NCI-H1930 (cell line): Measurements from ENCODE around the gene LCP1.
"Not testable (repeated sequence)": the region's sequence is repeated elsewhere in the genome, so short reads cannot be mapped to it uniquely, and the experiment has no call there.

Experiments
- DNase-seq, 2 experiments: peaks; one replicate each; lab custom pipeline; 2025; lab: John Stamatoyannopoulos, UW

The LCP1 gene

GRCh38 chr13:46181840-46182490, at the start of gene LCP1:
Gene LCP1 (minus strand): TSS chr13:46182177. CDS start chr13:46159662, 22,515 bp downstream.
- DNase-seq: no peak

- no peak for DNase-seq
Observed at GRCh38 chr13:46229251-46229650, 47.3 kb upstream of the LCP1 start.

DNA sequence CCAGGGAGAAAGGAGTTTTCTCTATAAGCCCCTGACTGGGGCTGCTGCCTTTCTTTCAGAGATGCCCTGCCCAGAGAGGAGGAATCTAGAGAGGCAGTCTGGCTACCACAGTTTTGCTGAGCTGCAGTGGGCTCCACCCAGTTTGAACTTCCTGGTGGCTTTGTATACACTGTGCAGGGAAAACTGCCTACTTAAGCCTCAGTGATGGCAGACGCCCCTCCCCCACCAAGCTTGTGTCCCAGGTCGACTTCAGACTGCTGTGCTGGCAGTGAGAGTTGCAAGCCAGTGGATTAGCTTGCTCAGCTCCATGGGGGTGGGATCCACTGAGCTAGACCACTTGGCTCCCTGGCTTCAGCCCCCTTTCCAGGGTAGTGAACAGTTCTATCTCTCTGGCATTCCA, 38.3 kb upstream of the LCP1 start:
- not testable (repeated sequence) for DNase-seq

DNA sequence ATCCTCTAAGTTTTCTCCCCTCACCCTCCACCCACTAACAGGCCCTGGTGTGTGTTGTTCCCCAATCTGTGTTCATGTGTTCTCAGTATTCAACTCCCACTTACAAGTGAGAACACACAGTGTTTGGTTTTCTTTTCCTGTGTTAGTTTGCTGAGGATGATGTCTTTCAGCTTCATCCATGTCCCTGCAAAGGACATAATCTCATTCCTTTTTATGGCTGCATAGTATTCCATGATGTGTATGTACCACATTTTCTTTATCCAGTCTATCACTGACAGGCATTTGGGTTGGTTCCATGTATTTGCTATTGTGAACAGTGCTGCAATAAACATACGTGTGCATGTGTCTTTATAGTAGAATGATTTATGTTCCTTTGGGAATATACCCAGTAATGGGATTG, 32.8 kb upstream of the LCP1 start:
- not testable (repeated sequence) for DNase-seq

DNA sequence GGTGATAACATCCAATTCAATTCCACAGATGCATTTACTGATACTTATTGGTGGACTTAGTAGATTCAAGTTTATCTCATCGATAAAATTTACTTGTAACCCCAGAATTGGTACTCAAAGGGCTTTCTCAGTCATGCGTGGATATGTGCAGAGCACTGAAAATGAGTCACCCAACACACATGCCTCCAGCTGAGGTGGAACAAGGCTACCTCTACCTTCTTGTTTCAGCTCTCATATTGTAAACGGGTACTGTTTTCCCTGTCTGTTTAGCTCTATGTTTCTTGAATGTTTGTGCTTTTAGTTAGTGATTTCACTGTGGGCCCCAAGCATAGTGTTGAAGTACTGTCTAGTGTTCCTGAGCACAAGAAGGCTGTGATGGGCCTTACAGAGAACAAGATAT, 31.3 kb upstream of the LCP1 start:
- DNase-seq: no peak

DNA sequence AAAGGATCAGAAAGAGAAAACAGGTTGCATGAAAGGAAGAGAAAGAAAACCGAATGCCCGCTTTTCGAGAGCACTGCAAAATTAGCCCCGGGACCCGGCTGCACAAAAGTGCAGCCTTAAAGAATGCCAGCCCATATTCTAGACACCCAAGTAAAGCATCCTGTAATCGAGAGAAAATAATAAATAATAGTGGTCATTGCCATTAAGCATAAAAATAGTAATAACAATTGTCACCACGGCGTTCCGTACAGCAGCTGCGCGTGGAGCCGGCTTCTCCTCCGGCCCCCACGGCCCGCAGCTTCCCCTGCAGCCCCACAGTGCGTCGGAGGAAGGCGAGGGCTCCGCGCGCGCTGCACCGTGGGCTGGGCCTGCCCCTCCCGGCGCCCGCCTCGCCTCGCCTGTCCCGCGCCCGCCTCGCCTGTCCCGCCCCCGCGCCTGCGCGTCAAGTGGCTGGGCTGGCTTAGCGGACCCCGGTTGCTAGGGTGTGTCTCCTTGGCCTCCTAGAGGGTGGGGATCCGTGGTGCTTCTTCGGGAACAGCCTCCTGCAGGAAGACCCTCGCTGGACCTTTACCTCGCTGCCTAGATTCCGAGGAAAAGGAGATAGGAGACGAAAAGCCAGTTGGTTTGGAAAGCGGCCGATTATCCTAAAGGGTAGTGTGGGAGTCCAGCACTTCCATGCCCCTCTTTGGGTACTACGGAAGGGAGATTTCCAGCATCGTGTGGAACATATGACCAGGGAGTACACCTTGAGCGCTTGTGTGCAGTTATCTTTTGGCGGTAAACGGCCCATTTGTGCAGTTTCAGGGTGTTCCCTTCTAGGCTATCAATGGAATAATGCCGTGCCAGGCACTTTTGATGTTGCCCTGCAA, 29.7 kb upstream of the LCP1 start, which contains the start of gene LRRC63:
Gene LRRC63 (plus strand): TSS at position 446 of the 869 bp plus-strand sequence. CDS start 1,107 bp downstream, outside the sequence.
- peak; percentile 76 to 78 for DNase-seq

GRCh38 chr13:46211116-46211482, 29.1 kb upstream of the LCP1 start:
- peak in 1 of 2 experiments; percentile 39 for DNase-seq

- DNase-seq: no peak
Observed at GRCh38 chr13:46210362-46211083, 28.5 kb upstream of the LCP1 start.

- DNase-seq: no peak
Observed at GRCh38 chr13:46207828-46208227, 25.9 kb upstream of the LCP1 start.

DNA sequence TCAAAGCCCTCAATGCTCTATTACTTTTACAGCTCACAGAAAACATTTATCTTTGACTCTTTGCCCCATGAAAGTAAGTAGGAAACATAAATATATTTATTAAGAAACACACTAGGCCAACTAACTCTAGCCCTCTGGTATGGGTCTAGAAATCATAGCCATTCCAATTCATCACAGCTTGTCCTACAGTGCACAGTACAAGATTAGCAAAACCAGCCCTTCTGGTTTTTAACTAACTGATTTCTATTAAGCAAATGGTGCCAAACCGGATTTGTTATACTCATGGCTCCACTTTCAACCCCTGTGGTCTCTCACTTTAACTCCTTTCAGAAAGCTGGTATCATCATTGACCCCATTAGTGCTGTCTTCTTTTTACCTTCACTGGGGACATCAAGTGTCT, 24.2 kb upstream of the LCP1 start:
- no peak for DNase-seq

DNA sequence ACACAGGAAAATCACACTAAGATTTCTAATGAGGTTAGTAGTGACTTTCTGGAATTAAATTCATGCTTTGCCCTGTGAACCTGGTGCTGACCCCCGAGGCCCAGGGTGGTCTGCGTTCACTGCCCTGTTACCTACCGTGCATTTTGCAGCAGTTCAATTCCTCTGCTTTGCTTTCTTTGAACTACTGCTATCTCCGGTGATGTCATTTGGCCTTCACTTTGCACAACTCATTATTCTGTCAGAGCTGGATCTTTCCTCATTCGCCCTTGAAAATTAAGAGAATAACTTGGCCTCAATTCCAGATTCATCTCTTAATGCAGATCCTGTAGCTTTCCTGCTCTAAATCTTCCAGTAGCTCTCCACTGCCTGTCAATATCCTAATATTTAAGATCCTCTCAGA, 21.0 kb upstream of the LCP1 start:
- DNase-seq: no peak

- DNase-seq: no peak
Observed at GRCh38 chr13:46202188-46202795, 20.3 kb upstream of the LCP1 start.

GRCh38 chr13:46198696-46199193, 16.8 kb upstream of the LCP1 start:
- no peak for DNase-seq

- DNase-seq: no peak
Observed at GRCh38 chr13:46197299-46198048, 15.5 kb upstream of the LCP1 start.

DNA sequence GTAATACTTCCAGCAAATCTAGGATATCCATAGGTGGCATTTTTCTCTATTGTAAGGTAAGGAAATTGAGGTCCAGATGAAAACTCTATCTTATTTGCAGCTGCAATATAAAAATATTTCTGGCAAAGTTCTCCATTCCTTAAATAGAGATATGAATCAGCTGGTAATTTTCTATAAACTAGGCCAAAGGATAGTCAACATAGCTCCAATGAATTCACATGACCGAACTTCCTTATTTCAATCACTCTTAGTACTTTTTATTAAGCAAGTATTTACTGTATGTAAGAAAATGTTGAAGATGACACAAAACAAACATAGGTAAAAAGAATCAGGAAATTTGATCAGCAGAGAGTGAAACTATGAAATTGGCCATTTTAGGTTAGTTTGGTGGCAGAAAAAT, 13.0 kb upstream of the LCP1 start:
- no peak for DNase-seq

GRCh38 chr13:46192412-46192811, 10.4 kb upstream of the LCP1 start:
- DNase-seq: no peak

- no peak for DNase-seq
Observed at GRCh38 chr13:46185634-46186033, 3.7 kb upstream of the LCP1 start.

GRCh38 chr13:46184277-46184699, 2.3 kb upstream of the LCP1 start:
- DNase-seq: no peak

DNA sequence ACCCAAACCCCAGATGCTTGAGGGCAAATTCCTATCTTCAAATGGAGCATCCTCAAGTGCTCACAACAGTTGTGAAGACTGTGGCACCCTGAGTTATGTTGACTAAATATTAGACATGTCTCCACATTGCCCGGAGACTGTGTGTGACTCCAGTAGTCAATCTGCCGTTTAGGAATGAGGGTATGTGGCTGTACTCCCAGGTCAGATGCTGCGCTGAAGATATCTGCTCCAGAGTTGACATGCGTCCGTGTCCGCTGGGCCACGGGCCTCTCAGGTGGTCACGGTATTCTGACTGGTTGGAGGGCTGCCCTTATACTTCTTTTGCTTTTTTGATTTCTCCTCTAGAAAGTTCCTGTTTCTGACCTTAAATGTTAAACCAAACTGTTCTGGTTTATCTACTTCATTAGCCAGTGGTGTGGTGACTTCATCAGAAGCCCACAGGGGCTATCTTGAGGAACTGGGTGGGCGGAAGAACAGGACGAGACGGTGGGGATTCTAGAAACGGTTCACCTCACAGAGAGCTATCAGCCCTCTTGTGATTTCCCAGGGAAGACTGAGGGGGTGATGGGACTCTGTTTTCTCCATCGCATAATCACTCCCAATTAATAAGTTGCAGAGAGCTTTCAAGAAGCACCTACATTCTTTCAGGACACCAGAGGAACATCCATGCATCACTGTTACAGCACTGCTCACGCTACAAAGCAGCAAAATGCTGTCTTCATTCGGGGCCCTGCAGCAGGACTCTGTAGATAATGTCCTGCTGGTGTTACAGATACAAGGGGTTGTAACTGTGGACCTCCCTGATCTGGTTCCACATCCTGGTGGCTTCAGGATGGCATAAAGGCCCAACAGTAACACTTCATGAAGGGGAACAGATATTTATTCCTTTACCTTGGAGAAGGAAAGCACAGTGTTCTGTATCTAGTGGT, 1.3 kb upstream of the LCP1 start:
- no peak for DNase-seq

- DNase-seq: no peak
Observed at GRCh38 chr13:46182491-46182877, 507 bp upstream of the LCP1 start.
